ENCODE results near the gene UNC13D.
A peak's percentile ranks its signal among the peaks of the same experiment; 100 is the strongest.

The UNC13D gene

GRCh38 chr17:75835654-75835987, 8.6 kb downstream of the UNC13D start:
- no peak overlapping the region for H3K27ac Mint-ChIP-seq
- peaks cover 35% of the 10 kb centered on the region for H3K4me1 Mint-ChIP-seq
- no peaks in the 10 kb centered on the region for H3K36me3 Mint-ChIP-seq (ENCODE audit: low read depth)

GRCh38 chr17:75834928-75835653, 9.1 kb downstream of the UNC13D start:
- H3K4me1 Mint-ChIP-seq: peaks cover 38% of the 10 kb centered on the region
- H3K4me3 Mint-ChIP-seq: no peak overlapping the region
- H3K27me3 Mint-ChIP-seq (ENCODE audit: low read depth, poor library complexity): peaks cover 2% of the 10 kb centered on the region
- H3K27ac Mint-ChIP-seq: no peak overlapping the region
- no peaks in the 10 kb centered on the region for H3K9me3 Mint-ChIP-seq
- H3K36me3 Mint-ChIP-seq (ENCODE audit: low read depth): no peaks in the 10 kb centered on the region
- peak; percentile 40 for DNase-seq
- TF ChIP-seq CTCF (IDR thresholded peaks at IDR 0.05): no peak

More at GRCh38 chr17:75835654-75835987, 8.6 kb downstream of the UNC13D start:
- Mint-ChIP-seq H3K27me3 (ENCODE audit: low read depth, poor library complexity) (peaks cover 2% of the 10 kb centered on the region), H3K4me3 (no peak overlapping the region), H3K9me3 (no peaks in the 10 kb centered on the region)
- no peak for DNase-seq
- TF ChIP-seq CTCF (IDR thresholded peaks at IDR 0.05): no peak

- no peak for DNase-seq
- Mint-ChIP-seq H3K27ac (no peak overlapping the region), H3K4me1 (peaks cover 38% of the 10 kb centered on the region), H3K27me3 (ENCODE audit: low read depth, poor library complexity) (peaks cover under 1% of the 10 kb centered on the region), H3K36me3 (ENCODE audit: low read depth) (no peaks in the 10 kb centered on the region), H3K9me3 (no peaks in the 10 kb centered on the region), H3K4me3 (no peak overlapping the region)
- no peak for TF ChIP-seq CTCF (IDR thresholded peaks at IDR 0.05)
These were observed 9.8 kb downstream of the UNC13D start for GRCh38 chr17:75834279-75834920.

- Mint-ChIP-seq H3K36me3 (ENCODE audit: low read depth) (no peaks in the 10 kb centered on the region), H3K27ac (peak overlapping the region; percentile 8), H3K27me3 (ENCODE audit: low read depth, poor library complexity) (no peaks in the 10 kb centered on the region), H3K9me3 (no peaks in the 10 kb centered on the region), H3K4me3 (peak overlapping the region; percentile 55), H3K4me1 (peaks cover 39% of the 10 kb centered on the region)
- no peak for TF ChIP-seq CTCF (IDR thresholded peaks at IDR 0.05)
- no peak for DNase-seq
These were observed 11.4 kb downstream of the UNC13D start for GRCh38 chr17:75832652-75833400.

GRCh38 chr17:75832164-75832651, 12.0 kb downstream of the UNC13D start:
- H3K9me3 Mint-ChIP-seq: no peaks in the 10 kb centered on the region

More at GRCh38 chr17:75832164-75832651, 12.0 kb downstream of the UNC13D start:
- Mint-ChIP-seq H3K4me1 (peaks cover 40% of the 10 kb centered on the region), H3K27ac (no peak overlapping the region), H3K4me3 (peak overlapping the region; percentile 55), H3K36me3 (ENCODE audit: low read depth) (no peaks in the 10 kb centered on the region), H3K27me3 (ENCODE audit: low read depth, poor library complexity) (no peaks in the 10 kb centered on the region)
- TF ChIP-seq CTCF (IDR thresholded peaks at IDR 0.05): no peak
- no peak for DNase-seq

Measured in nephron progenitor cell (in vitro differentiated cells).